Peyer's patch (tissue), 4 donors: ENCODE data around the gene CCL24.

Source experiments
- CTCF ChIP-seq, 6 experiments: fragments of 450-650 bp in 4 of 6; fragments of 200-600 bp in 2 of 6; sonication (generic) in 1 of 6; IDR thresholded peaks; one replicate each; pipeline ENCODE4 v1.5.1; 2017 to 2019; ENCODE audit warnings: antibody characterized with exemption in 6 of 6, mild to moderate bottlenecking in 3 of 6, moderate library complexity in 1 of 6
- POLR2A ChIP-seq, 2 donors: fragments of 450-650 bp; IDR thresholded peaks; one replicate each; pipeline ENCODE4 v1.5.1; 2017; ENCODE audit warnings: antibody characterized with exemption in 2 of 2, mild to moderate bottlenecking in 2 of 2, moderate library complexity in 2 of 2

- TF ChIP-seq CTCF (IDR thresholded peaks at IDR 0.05) = no peak
- no peak for TF ChIP-seq POLR2A (IDR thresholded peaks at IDR 0.05)
Observed at GRCh38 chr7:75804004-75804403, 9.6 kb downstream of the CCL24 start.
